ENCODE measurements around the gene HMGCR.

Gene HMGCR

GRCh38 chr5:75405296-75405695 is 68.3 kb downstream of the HMGCR start:
- no peak overlapping the region for H3K4me2 ChIP-seq
- no peak overlapping the region for H2AFZ ChIP-seq (ENCODE audit: low read depth)
- H3K4me3 ChIP-seq (IDR thresholded peaks at IDR 0.05; ENCODE audit: insufficient read depth, low read depth, low read length): no peak overlapping the region
- no peaks in the 10 kb centered on the region for H3K27me3 ChIP-seq (ENCODE audit: insufficient read depth, low read depth)
- no peak for TF ChIP-seq CTCF (conservative IDR thresholded peaks at IDR 0.05; ENCODE audit: low read depth, low read length)
- no peaks in the 10 kb centered on the region for H3K79me2 ChIP-seq (ENCODE audit: insufficient read depth, low read depth)
- no peak overlapping the region for H3K9ac ChIP-seq
- H3K36me3 ChIP-seq (ENCODE audit: insufficient read depth): no peaks in the 10 kb centered on the region
- H3K4me1 ChIP-seq (ENCODE audit: low read depth, poor library complexity, severe bottlenecking): no peaks in the 10 kb centered on the region
- H4K20me1 ChIP-seq (ENCODE audit: insufficient read depth): no peaks in the 10 kb centered on the region
- no peak overlapping the region for H3K27ac ChIP-seq
